ENCODE results near the gene TPM3. TPM values are rescaled to one million over a fixed set of nuclear protein-coding genes. Genes with fewer than 3 reads are reported as not detected.

The TPM3 gene
- total and polyA plus RNA-seq, 9 of the 15 experiments (the other 6 are each of a cell fraction or from before 2014, with no cell fraction given), result 202 to 604 (median 421) TPM

GRCh38 chr1:154167461-154167860, 24.4 kb downstream of the TPM3 start:
- FAIRE-seq (no peak), DNase-seq (ENCODE audit: extremely low read depth in 1 of 4, low spot score in 3 of 4) (no peak), ATAC-seq (no peak)
- Histone ChIP-seq H3K36me3 (ENCODE audit: control insufficient read depth, insufficient read depth, low read length) (peaks cover 97% of the 10 kb centered on the region), H3K27ac (ENCODE audit: extremely low read depth, low read depth, low read length) (no peak overlapping the region), H3K27me3 (ENCODE audit: control insufficient read depth in 2 of 2, insufficient read depth in 2 of 2, low read length in 2 of 2) (no peaks in the 10 kb centered on the region), H2AFZ (ENCODE audit: low read depth, low read length) (no peak overlapping the region), H4K20me1 (replicated peaks; ENCODE audit: control insufficient read depth, insufficient read depth, low read length) (0 out of 2 replicates have a peak, but pooled peaks cover 3% of the 10 kb centered on the region), H3K4me2 (ENCODE audit: insufficient read depth, low read length) (no peak overlapping the region), H3K9me1 (ENCODE audit: control insufficient read depth, insufficient read depth, low read length) (no peaks in the 10 kb centered on the region), H3K79me2 (ENCODE audit: control insufficient read depth, insufficient read depth, low read length) (peaks cover 9% of the 10 kb centered on the region; the same call in 2 of the 3 replicates), H3K9me3 (replicated peaks; ENCODE audit: control insufficient read depth, insufficient read depth, low read depth, low read length) (no peaks in the 10 kb centered on the region), H3K4me3 (no peak overlapping the region), H3K9ac (ENCODE audit: insufficient read depth in 1 of 2, low read depth in 2 of 2, low read length in 2 of 2) (no peak overlapping the region), H3K4me1 (replicated peaks in 1 of 2; ENCODE audit: control insufficient read depth in 2 of 2, insufficient read depth in 2 of 2, low read length in 2 of 2) (no peaks in the 10 kb centered on the region)
- POLR2A ChIA-PET, result interaction anchor here (3.8 to 4.0 kb wide), 2 partner anchors 10 kb away, joined by 17 to 26 read pairs; no protein-coding TSS in a partner anchor
- intact Hi-C loops (cut with micrococcal nuclease) (no loop called here), in situ Hi-C loops (cut with MboI) (no loop called here)
- BruUV-seq (replicated peaks), result no TSS peak
- CTCF ChIA-PET (ENCODE audit: low intra/inter-chr PET ratio), result no interaction called here
- no peak for TF ChIP-seq NFIC (IDR thresholded peaks at IDR 0.05)
- no peak for TF ChIP-seq RBM34 (IDR thresholded peaks at IDR 0.05; ENCODE audit: borderline replicate concordance, insufficient read depth, low read length)
- no peak for TF ChIP-seq BRCA1 (IDR thresholded peaks at IDR 0.05)
- TF ChIP-seq BRCA1 (CRISPR knock-in tag; IDR thresholded peaks at IDR 0.05), result no peak
- no peak for TF ChIP-seq BCLAF1 (IDR thresholded peaks at IDR 0.05; ENCODE audit: borderline replicate concordance in 1 of 2, control insufficient read depth in 1 of 2, low read depth in 2 of 2, low read length in 1 of 2)
- no peak for TF ChIP-seq FOXA1 (IDR thresholded peaks at IDR 0.05; ENCODE audit: borderline replicate concordance)

Measured in K562 (cell line).